K562 (cell line): ENCODE measurements around the gene ANXA4. TPM values are rescaled to one million over a fixed set of nuclear protein-coding genes. Genes with fewer than 3 reads are reported as not detected.
A peak's percentile ranks its signal among the peaks of the same experiment; 100 is the strongest.
"Not testable (repeated sequence)": the region's sequence is repeated elsewhere in the genome, so short reads cannot be mapped to it uniquely, and the experiment has no call there.

Experiments
- ATAC-seq: fragments of 200-7000 bp; cut with Tn5 transposase; 3 replicates; pipeline ENCODE4 v1.9.1; 2020; ENCODE audit warnings: moderate library complexity
- BruUV-seq: library from RNA; stranded (reverse); fragments of 400-500 nt; replicated peaks from 2 replicates; lab custom pipeline; 2021; lab: Mats Ljungman, UMichigan
- CTCF ChIA-PET: fragments of 300-600 bp; formaldehyde crosslinking; extraction: SDS; loops from one replicate; lab custom pipeline; 2021; ENCODE audit warnings: low intra/inter-chr PET ratio; lab: Yijun Ruan, JAX
- POLR2A ChIA-PET: fragments of 300-600, 350-650 bp; sonication (Branson Sonifier 250); formaldehyde crosslinking; extraction: SDS; loops from one replicate; lab custom pipeline; 2021; ENCODE audit warnings: antibody characterized with exemption, inconsistent platforms; lab: Yijun Ruan, JAX
- DNase-seq, 4 experiments: peaks; one replicate each; pipeline versions ENCODE4 v3.0.0 to v3.0.0-alpha.2; 2011 to 2018; ENCODE audit warnings: low spot score in 3 of 4, mixed read lengths in 3 of 4; ENCODE audit errors: extremely low read depth in 1 of 4
- FAIRE-seq: peaks from 2 replicates; lab custom pipeline; 2011; peaks lifted over from hg19 to GRCh38; lab: Jason Lieb, UNC
- H2AFZ ChIP-seq: 2 replicates; pipeline ENCODE4 v1.6.0; 2011; ENCODE audit warnings: low read depth, low read length, control low read depth, inconsistent platforms
- H3K27ac ChIP-seq: fragments of 200-600 bp; 3 replicates; pipeline ENCODE4 v1.8.0; 2011; ENCODE audit warnings: low read depth, mild to moderate bottlenecking, control low read depth, inconsistent platforms, low read length, moderate library complexity, mixed read lengths; ENCODE audit errors: extremely low read depth
- H3K27me3 ChIP-seq, 2 experiments: fragments of 300-600 bp in 1 of 2; 2 replicates in 1 of 2; 3 replicates in 1 of 2; pipeline versions ENCODE4 v1.6.0 to v1.8.0; 2011; ENCODE audit warnings: inconsistent platforms in 2 of 2, low read length in 2 of 2, mild to moderate bottlenecking in 1 of 2, mixed read lengths in 1 of 2, moderate library complexity in 1 of 2; ENCODE audit not compliant: control insufficient read depth in 2 of 2, insufficient read depth in 2 of 2
- H3K36me3 ChIP-seq: fragments of 300-600 bp; 3 replicates; pipeline ENCODE4 v1.8.0; 2011; ENCODE audit warnings: mild to moderate bottlenecking, low read length, inconsistent platforms; ENCODE audit not compliant: control insufficient read depth, insufficient read depth
- H3K4me1 ChIP-seq, 2 experiments: fragments of 200-600 bp in 1 of 2; replicated peaks in 1 of 2; 2 replicates in 1 of 2; 3 replicates in 1 of 2; pipeline versions ENCODE4 v1.5.1 to v1.8.0; 2011; ENCODE audit warnings: inconsistent platforms in 2 of 2, low read length in 2 of 2, mild to moderate bottlenecking in 1 of 2, mixed read lengths in 1 of 2, moderate library complexity in 1 of 2; ENCODE audit not compliant: control insufficient read depth in 2 of 2, insufficient read depth in 2 of 2
- H3K4me2 ChIP-seq: 2 replicates; pipeline ENCODE4 v1.6.1; 2011; ENCODE audit warnings: low read length, control low read depth, inconsistent platforms, mixed read lengths; ENCODE audit not compliant: insufficient read depth
- H3K4me3 ChIP-seq: fragments of 200-600 bp; sonication (generic), shearing (Covaris generic); 2 replicates; pipeline ENCODE4 v1.5.1; 2016; ENCODE audit warnings: control low read depth, inconsistent platforms
- H3K79me2 ChIP-seq: fragments of 200-600 bp; 3 replicates; pipeline ENCODE4 v1.8.0; 2011; ENCODE audit warnings: low read length, inconsistent platforms; ENCODE audit not compliant: control insufficient read depth, insufficient read depth
- H3K9ac ChIP-seq, 2 experiments: 2 replicates each; pipeline versions ENCODE4 v1.6.0 to v1.6.1; 2011; ENCODE audit warnings: low read depth in 2 of 2, low read length in 2 of 2, control low read depth in 1 of 2, inconsistent platforms in 1 of 2, mild to moderate bottlenecking in 1 of 2, mixed read lengths in 1 of 2; ENCODE audit not compliant: insufficient read depth in 1 of 2
- H3K9me1 ChIP-seq: one replicate; pipeline ENCODE4 v1.6.0; 2011; ENCODE audit warnings: inconsistent platforms, mild to moderate bottlenecking, low read length, moderate library complexity; ENCODE audit not compliant: control insufficient read depth, insufficient read depth
- H3K9me3 ChIP-seq: replicated peaks from 2 replicates; pipeline ENCODE4 v1.5.1; 2011; ENCODE audit warnings: low read depth, low read length, inconsistent platforms; ENCODE audit not compliant: control insufficient read depth, insufficient read depth
- H4K20me1 ChIP-seq: replicated peaks from 2 replicates; pipeline ENCODE4 v1.6.1; 2011; ENCODE audit warnings: low read length, inconsistent platforms, mixed read lengths; ENCODE audit not compliant: control insufficient read depth, insufficient read depth
- ADNP ChIP-seq: fragments of 200-800 bp; sonication (Bioruptor generic); IDR thresholded peaks from 2 replicates; pipeline ENCODE4 v1.6.1; 2016; ENCODE audit warnings: missing genetic modification characterization, missing compliant biosample characterization
- BCOR ChIP-seq: fragments of 450-650 bp; IDR thresholded peaks from 2 replicates; pipeline ENCODE4 v1.6.1; 2016
- NR2C2 ChIP-seq, 2 experiments: fragments of 200-800 bp in 1 of 2; sonication (Bioruptor generic) in 1 of 2; sonication (generic) in 1 of 2; formaldehyde crosslinking in 1 of 2; IDR thresholded peaks; 2 replicates each; pipeline versions ENCODE4 v1.6.1 to v1.8.0; 2016 to 2022; ENCODE audit warnings: mild to moderate bottlenecking in 1 of 2, missing compliant biosample characterization in 1 of 2, missing genetic modification characterization in 1 of 2, missing genetic modification reagents in 1 of 2
- WGBS: fragments of 100-300 bp; shearing (Covaris generic); methylation state at CpG from one replicate; pipeline ENCODE4 v1.1.6; 2016; ENCODE audit warnings: low coverage, mixed read lengths; ENCODE audit not compliant: insufficient coverage; ENCODE audit errors: missing lambda C conversion rate; 5-methylcytosine and 5-hydroxymethylcytosine counted together
- in situ Hi-C: fragments of 300-500 bp; cut with MboI; formaldehyde crosslinking; loops from 4 replicates; pipeline ENCODE4 v1.15.0; 2018; ENCODE audit warnings: inconsistent platforms, mixed read lengths
- intact Hi-C: fragments of 100-400 bp; cut with micrococcal nuclease; formaldehyde crosslinking; loops from 2 replicates; pipeline ENCODE4 v1.14.2; 2022
- polyA plus RNA-seq, 8 experiments: library from polyadenylated mRNA; depleted of rRNA in 4 of 8; stranded (reverse) in 5 of 8; unstranded in 3 of 8; fragments of >200 nt; fragmentation: Nextera tagmentation in 2 of 8; fragmentation: Illumina TruSeq in 1 of 8; extraction: Ambion mirVana in 2 of 8; extraction: Trizol in 1 of 8; gene quantifications; 2 replicates each; pipeline versions ENCODE4 v1.2.1 to v1.2.3, GENCODE V29; 2011 to 2014; ENCODE audit warnings: inconsistent platforms in 1 of 8, missing spikeins in 1 of 8
- total RNA-seq, 7 experiments: library from RNA; depleted of rRNA in 6 of 7; stranded (reverse); fragments of >200 nt in 6 of 7; fragmentation: Illumina TruSeq in 2 of 7; extraction: Trizol in 2 of 7; gene quantifications; 2 replicates each; pipeline versions ENCODE4 v1.2.1 to v1.2.3, GENCODE V29; 2011 to 2021; ENCODE audit warnings: low replicate concordance in 1 of 7
- TF ChIP-seq, protein P1 (sequence below): fragments of 450-650 bp; IDR thresholded peaks from 2 replicates; pipeline ENCODE4 v1.6.1; 2016; ENCODE audit warnings: borderline replicate concordance
- TF ChIP-seq, protein P2 (sequence below): fragments of 450-650 bp; IDR thresholded peaks from 2 replicates; pipeline ENCODE4 v1.6.1; 2016

ANXA4 gene
- total and polyA plus RNA-seq, 9 of the 15 experiments (the other 6 are each of a cell fraction or from before 2014, with no cell fraction given): 3.4 to 13.6 (median 11.6) TPM

DNA sequence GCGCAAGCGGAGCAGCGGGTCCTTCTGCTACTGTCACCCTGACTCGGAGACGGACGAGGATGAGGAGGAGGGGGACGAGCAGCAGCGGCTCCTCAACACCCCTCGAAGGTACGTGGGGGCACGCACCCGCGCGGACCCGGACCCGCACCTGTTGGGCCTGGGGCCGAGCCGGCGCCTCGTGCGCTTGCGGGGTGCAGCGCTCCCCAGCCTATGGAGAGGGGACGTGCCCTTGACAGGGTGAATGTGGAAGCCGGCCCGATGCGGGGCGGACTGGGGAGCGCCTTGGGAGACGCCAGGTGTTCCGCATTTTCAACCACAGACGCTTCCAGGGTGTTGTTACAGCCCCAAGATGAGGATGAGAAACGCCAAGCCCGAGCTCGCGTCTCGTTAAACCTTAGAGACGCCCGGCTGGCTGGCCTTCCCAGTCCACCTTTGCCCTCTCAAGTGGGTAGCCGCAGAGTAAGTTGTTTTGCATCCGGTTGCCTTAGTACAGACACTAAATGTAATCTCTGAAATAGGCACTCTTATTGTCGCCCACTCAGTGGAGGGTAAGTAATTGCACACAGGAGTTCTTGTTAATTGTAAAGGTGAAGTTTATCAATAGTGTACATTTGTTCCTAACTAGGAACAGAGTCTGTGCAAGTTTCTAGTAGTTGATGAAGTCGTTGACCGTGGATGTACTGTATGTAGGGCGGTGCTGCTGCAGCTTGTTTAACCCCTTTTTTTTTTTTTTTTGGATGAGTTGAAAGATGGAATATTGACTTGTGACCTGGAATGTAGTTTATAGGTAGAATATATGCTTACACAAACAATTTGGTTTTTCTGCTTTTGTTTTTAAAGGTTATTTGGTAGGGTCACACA lies 88.3 kb downstream of the ANXA4 start (continued):
- TF ChIP-seq, protein P1, sequence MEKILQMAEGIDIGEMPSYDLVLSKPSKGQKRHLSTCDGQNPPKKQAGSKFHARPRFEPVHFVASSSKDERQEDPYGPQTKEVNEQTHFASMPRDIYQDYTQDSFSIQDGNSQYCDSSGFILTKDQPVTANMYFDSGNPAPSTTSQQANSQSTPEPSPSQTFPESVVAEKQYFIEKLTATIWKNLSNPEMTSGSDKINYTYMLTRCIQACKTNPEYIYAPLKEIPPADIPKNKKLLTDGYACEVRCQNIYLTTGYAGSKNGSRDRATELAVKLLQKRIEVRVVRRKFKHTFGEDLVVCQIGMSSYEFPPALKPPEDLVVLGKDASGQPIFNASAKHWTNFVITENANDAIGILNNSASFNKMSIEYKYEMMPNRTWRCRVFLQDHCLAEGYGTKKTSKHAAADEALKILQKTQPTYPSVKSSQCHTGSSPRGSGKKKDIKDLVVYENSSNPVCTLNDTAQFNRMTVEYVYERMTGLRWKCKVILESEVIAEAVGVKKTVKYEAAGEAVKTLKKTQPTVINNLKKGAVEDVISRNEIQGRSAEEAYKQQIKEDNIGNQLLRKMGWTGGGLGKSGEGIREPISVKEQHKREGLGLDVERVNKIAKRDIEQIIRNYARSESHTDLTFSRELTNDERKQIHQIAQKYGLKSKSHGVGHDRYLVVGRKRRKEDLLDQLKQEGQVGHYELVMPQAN: 0 out of 2 replicates have a peak, but pooled peaks have one; percentile 70
- TF ChIP-seq NR2C2 (CRISPR knock-in tag; IDR thresholded peaks at IDR 0.05): no peak
- peak; percentile 32; the same call in 1 of the 2 replicates for TF ChIP-seq NR2C2 (tag; IDR thresholded peaks at IDR 0.05)

DNA sequence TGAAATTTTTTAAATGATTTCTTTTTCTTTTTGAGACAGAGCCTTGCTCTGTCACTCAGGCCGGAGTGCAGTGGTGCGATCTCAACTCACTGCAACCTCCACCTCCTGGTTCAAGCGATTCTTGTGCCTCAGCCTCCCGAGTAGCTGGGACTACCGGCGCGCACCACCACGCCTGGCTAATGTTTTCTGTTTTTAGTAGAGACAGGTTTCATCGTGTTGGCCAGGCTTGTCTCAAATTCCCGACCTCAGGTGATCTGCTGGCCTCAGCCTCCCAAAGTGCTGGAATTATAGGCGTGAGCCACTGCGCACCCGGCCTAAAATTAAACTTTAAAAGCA lies 88.9 kb downstream of the ANXA4 start:
- H2AFZ ChIP-seq, BruUV-seq, DNase-seq, H3K27me3 ChIP-seq, H3K9me3 ChIP-seq, in situ Hi-C loops, FAIRE-seq, intact Hi-C loops, H4K20me1 ChIP-seq, H3K27ac ChIP-seq, ATAC-seq, H3K9me1 ChIP-seq: not testable (repeated sequence)
- ChIA-PET CTCF (interaction anchor here (0.6 kb wide), 1 partner anchor 445 kb away, joined by 3 read pairs; no protein-coding TSS in a partner anchor), POLR2A (interaction anchor here (0.9 kb wide), 1 partner anchor 14 kb away, joined by 4 read pairs; no protein-coding TSS in a partner anchor)
- 40% methylated on average over 13 of the region's 13 CpGs for WGBS
- TF ChIP-seq BCOR (peak; percentile 29; the same call in 1 of the 2 replicates), ADNP (tag) (peak; percentile 57; the same call in 1 of the 2 replicates)
- TF ChIP-seq, protein P2, sequence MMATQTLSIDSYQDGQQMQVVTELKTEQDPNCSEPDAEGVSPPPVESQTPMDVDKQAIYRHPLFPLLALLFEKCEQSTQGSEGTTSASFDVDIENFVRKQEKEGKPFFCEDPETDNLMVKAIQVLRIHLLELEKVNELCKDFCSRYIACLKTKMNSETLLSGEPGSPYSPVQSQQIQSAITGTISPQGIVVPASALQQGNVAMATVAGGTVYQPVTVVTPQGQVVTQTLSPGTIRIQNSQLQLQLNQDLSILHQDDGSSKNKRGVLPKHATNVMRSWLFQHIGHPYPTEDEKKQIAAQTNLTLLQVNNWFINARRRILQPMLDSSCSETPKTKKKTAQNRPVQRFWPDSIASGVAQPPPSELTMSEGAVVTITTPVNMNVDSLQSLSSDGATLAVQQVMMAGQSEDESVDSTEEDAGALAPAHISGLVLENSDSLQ: peak; percentile 62; the same call in 1 of the 2 replicates
- Histone ChIP-seq H3K9ac (peak overlapping the region; percentile 64 to 67; a peak in 2 of 4 replicates), H3K4me3 (peak overlapping the region; percentile 75), H3K79me2 (peaks cover 63% of the 10 kb centered on the region), H3K4me2 (peak overlapping the region; percentile 93), H3K36me3 (peaks cover 12% of the 10 kb centered on the region), H3K4me1 (peaks cover 20 to 26% of the 10 kb centered on the region in 2 experiments)
